ENCODE results near the gene MCC.

Gene MCC

GRCh38 chr5:113068559-113068958 is 419.7 kb downstream of the MCC start:
- H3K27me3 Mint-ChIP-seq: no peaks in the 10 kb centered on the region
- H3K4me3 Mint-ChIP-seq: no peak overlapping the region
- no peak overlapping the region for H3K27ac Mint-ChIP-seq
- H3K9me3 Mint-ChIP-seq: no peaks in the 10 kb centered on the region
- no peaks in the 10 kb centered on the region for H3K36me3 Mint-ChIP-seq (ENCODE audit: insufficient read depth)
- H3K4me1 Mint-ChIP-seq (ENCODE audit: low read depth in 2 of 2): peaks cover 2 to 10% of the 10 kb centered on the region in 2 donors
- DNase-seq (no peak), ATAC-seq (replicated peaks) (no peak)

DNA sequence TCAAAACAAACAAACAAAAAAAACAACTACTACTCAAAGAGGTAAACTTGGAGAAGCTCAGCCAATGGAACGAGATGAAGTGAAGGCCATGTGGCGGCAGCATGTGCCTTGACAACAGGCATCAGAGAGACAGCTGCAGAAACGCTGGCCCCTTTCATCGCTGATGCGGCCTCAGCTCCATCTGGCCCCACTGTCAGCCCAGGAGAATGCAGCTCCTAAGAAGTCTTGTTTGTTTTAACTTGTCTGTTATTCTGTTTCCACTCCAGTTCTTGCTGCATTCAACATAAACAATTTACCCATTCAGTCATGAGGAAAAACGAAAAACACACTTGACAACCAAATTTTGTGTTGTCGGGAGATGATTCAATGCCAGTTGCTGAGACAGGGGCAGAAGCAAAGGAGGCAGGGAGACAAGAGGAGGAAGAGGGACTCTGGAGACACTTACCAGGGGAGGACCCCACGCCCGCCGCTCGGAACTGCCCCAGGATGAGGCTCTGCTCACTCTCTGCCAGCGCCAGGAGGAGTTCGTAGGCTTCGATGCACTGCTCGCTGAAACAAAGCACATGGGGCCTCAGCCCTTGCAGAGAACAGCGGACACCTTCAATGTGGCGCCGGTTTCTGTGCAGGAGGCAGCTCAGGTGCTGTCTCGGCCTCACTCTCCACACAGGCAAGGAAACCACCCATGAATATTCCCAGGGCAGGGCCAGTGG is 420.5 kb downstream of the MCC start:
- Mint-ChIP-seq H3K27me3 (no peaks in the 10 kb centered on the region), H3K27ac (no peak overlapping the region), H3K4me3 (no peak overlapping the region), H3K4me1 (ENCODE audit: low read depth in 2 of 2) (peaks cover 0 to 11% of the 10 kb centered on the region in 2 donors), H3K9me3 (no peaks in the 10 kb centered on the region), H3K36me3 (ENCODE audit: insufficient read depth) (no peaks in the 10 kb centered on the region)
- no peak for DNase-seq
- no peak for ATAC-seq (replicated peaks)

DNA sequence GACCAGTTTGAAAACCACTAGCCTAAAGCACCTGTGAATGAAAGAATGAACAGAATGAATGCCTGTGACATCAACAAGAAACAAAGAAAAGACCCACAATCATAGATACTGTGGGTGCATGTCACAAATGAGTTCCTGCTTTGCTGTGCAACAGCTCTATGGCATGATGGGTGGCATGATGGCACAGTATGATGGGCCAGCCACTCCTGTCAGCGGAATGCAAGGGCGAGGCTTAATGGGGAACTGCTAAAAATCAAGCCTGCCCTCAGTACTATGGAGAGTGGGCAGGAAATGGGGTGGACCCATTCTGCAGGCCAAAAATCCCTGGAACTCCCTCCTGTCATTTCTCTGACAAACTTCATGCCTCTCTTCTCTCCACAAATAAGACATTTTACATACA is 422.6 kb downstream of the MCC start:
- Mint-ChIP-seq H3K27me3 (no peaks in the 10 kb centered on the region), H3K27ac (no peak overlapping the region), H3K4me1 (ENCODE audit: low read depth in 2 of 2) (peaks cover 5 to 24% of the 10 kb centered on the region in 2 donors), H3K9me3 (no peaks in the 10 kb centered on the region), H3K4me3 (no peak overlapping the region), H3K36me3 (ENCODE audit: insufficient read depth) (no peaks in the 10 kb centered on the region)
- ATAC-seq (replicated peaks) (no peak), DNase-seq (no peak)

- ATAC-seq (replicated peaks) (no peak), DNase-seq (no peak)
- Mint-ChIP-seq H3K36me3 (ENCODE audit: insufficient read depth) (no peaks in the 10 kb centered on the region), H3K9me3 (no peaks in the 10 kb centered on the region), H3K27ac (peak overlapping the region in 1 of 2 donors; percentile 6), H3K4me1 (ENCODE audit: low read depth in 2 of 2) (peaks cover 5 to 24% of the 10 kb centered on the region in 2 donors), H3K27me3 (no peaks in the 10 kb centered on the region), H3K4me3 (no peak overlapping the region)
Measured at GRCh38 chr5:113064806-113065205, 423.4 kb downstream of the MCC start.

DNA sequence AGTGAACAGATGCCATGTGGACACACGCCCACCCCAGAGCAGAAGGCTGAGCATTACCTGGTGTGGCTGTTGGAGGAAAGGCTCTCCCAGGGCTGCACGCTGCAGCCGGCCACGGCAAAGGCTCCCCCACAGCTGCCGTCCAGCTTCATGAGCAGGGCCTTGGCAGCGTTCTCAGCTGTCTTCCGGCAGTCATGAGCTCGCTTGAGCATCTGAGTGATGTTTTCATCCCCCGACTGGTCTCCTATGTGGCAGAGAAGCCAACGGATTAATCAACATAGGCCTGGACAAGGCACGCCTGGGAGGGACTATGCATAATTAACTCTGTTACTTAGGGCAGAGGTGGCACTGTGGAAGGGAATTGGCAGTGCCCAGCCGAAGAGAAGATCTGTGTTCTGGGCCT is 424.3 kb downstream of the MCC start:
- no peak for DNase-seq
- peaks cover 7 to 24% of the 10 kb centered on the region in 2 donors for H3K4me1 Mint-ChIP-seq (ENCODE audit: low read depth in 2 of 2)
- H3K4me3 Mint-ChIP-seq: no peak overlapping the region
- no peaks in the 10 kb centered on the region for H3K9me3 Mint-ChIP-seq
- no peaks in the 10 kb centered on the region for H3K36me3 Mint-ChIP-seq (ENCODE audit: insufficient read depth)
- no peak for ATAC-seq (replicated peaks)
- H3K27me3 Mint-ChIP-seq: no peaks in the 10 kb centered on the region
- peak overlapping the region in 1 of 2 donors; percentile 27 for H3K27ac Mint-ChIP-seq

GRCh38 chr5:113062869-113063508 is 425.3 kb downstream of the MCC start:
- DNase-seq (no peak), ATAC-seq (replicated peaks) (no peak)
- Mint-ChIP-seq H3K9me3 (no peaks in the 10 kb centered on the region), H3K36me3 (ENCODE audit: insufficient read depth) (no peaks in the 10 kb centered on the region), H3K4me1 (ENCODE audit: low read depth in 2 of 2) (peaks cover 7 to 24% of the 10 kb centered on the region in 2 donors), H3K4me3 (no peak overlapping the region), H3K27ac (peak overlapping the region; percentile 64 to 74), H3K27me3 (no peaks in the 10 kb centered on the region)

GRCh38 chr5:113061846-113062780 is 426.1 kb downstream of the MCC start:
- H3K4me1 Mint-ChIP-seq (ENCODE audit: low read depth in 2 of 2): peaks cover 7 to 24% of the 10 kb centered on the region in 2 donors
- H3K4me3 Mint-ChIP-seq: peak overlapping the region in 1 of 2 donors; percentile 26
- no peaks in the 10 kb centered on the region for H3K36me3 Mint-ChIP-seq (ENCODE audit: insufficient read depth)
- H3K27me3 Mint-ChIP-seq: no peaks in the 10 kb centered on the region
- ATAC-seq (replicated peaks): no peak
- peak overlapping the region; percentile 64 to 74 for H3K27ac Mint-ChIP-seq
- DNase-seq: no peak
- H3K9me3 Mint-ChIP-seq: no peaks in the 10 kb centered on the region

- H3K9me3 Mint-ChIP-seq: no peaks in the 10 kb centered on the region
- DNase-seq: no peak
- H3K36me3 Mint-ChIP-seq (ENCODE audit: insufficient read depth): no peaks in the 10 kb centered on the region
- no peak for ATAC-seq (replicated peaks)
- no peak overlapping the region for H3K4me3 Mint-ChIP-seq
- H3K4me1 Mint-ChIP-seq (ENCODE audit: low read depth in 2 of 2): peaks cover 7 to 24% of the 10 kb centered on the region in 2 donors
- no peaks in the 10 kb centered on the region for H3K27me3 Mint-ChIP-seq
- H3K27ac Mint-ChIP-seq: peak overlapping the region in 1 of 2 donors; percentile 64
Measured at GRCh38 chr5:113060408-113061025, 427.7 kb downstream of the MCC start.

DNA sequence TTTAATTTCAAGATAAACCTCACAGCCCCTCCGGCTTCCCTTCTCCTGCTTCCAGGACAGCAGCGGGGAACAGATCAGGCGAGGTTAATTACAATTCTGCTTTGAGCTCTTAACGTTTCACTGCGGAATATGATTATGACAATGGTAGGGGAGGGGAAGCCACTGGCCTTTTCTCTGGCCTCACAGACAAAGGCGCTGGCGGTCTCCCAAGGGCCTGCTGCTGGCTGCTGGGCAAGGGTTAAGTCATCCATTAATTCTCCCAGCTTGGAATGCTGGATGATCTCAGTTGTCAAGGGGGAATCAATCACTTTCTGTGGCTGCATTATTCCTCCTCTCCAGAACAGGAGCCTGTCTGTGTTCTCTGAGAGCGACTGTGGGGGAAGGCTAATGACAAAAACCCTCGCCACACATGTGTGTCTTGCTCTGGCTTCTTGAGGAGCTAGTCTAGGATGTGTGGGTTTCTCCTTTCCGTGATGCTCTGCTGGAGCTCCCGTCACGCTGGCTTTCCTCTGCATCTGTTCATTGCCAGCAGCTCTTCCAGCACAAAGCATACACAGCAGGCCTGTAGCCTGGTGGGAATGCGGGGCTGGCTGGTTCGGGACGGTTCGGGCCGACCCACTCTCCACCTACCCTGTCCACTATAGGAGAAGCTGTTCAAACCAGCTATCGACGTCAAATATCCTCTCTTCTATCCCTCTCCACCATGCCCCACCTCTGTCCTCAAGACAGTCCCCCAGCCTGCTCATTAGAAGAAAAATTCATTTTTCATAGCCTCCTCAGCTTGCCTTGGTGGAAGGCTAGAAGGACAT is 428.8 kb downstream of the MCC start:
- Mint-ChIP-seq H3K27ac (peak overlapping the region; percentile 64 to 85), H3K9me3 (no peaks in the 10 kb centered on the region), H3K4me3 (no peak overlapping the region), H3K27me3 (no peaks in the 10 kb centered on the region), H3K4me1 (ENCODE audit: low read depth in 2 of 2) (peaks cover 7 to 24% of the 10 kb centered on the region in 2 donors), H3K36me3 (ENCODE audit: insufficient read depth) (no peaks in the 10 kb centered on the region)
- DNase-seq: no peak
- no peak for ATAC-seq (replicated peaks)

- no peaks in the 10 kb centered on the region for H3K9me3 Mint-ChIP-seq
- H3K4me3 Mint-ChIP-seq: no peak overlapping the region
- no peak overlapping the region for H3K27ac Mint-ChIP-seq
- DNase-seq (no peak), ATAC-seq (replicated peaks) (no peak)
- no peaks in the 10 kb centered on the region for H3K36me3 Mint-ChIP-seq (ENCODE audit: insufficient read depth)
- H3K4me1 Mint-ChIP-seq (ENCODE audit: low read depth in 2 of 2): peaks cover 7 to 23% of the 10 kb centered on the region in 2 donors
- H3K27me3 Mint-ChIP-seq: no peaks in the 10 kb centered on the region
Measured at GRCh38 chr5:113058706-113059226, 429.5 kb downstream of the MCC start.

GRCh38 chr5:113058269-113058668 is 430.0 kb downstream of the MCC start:
- Mint-ChIP-seq H3K27ac (no peak overlapping the region), H3K4me3 (no peak overlapping the region), H3K27me3 (no peaks in the 10 kb centered on the region), H3K36me3 (ENCODE audit: insufficient read depth) (no peaks in the 10 kb centered on the region), H3K9me3 (no peaks in the 10 kb centered on the region), H3K4me1 (ENCODE audit: low read depth in 2 of 2) (peaks cover 7 to 18% of the 10 kb centered on the region in 2 donors)
- DNase-seq: no peak
- ATAC-seq (replicated peaks): no peak

DNA sequence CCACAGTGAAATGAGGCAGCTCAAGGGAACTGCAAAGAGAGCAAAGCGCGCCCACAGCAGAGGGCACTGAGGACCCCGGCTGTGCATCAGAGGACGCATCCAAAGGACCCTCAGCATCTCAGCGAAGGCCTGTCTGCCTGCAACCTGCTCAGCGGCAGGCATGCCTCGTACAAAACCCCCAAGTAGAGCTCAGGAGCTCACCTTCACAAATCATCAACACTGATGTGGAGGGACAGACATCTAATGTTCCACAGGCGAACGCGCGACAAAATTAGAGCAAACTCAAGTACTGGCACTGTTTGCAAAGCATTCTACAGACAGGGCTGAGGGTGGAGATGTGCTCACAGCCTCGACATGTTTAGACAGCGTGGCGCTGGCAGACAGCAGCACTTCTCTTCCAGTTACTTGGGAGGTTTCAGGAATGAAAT is 430.7 kb downstream of the MCC start:
- H3K9me3 Mint-ChIP-seq: no peaks in the 10 kb centered on the region
- H3K27ac Mint-ChIP-seq: no peak overlapping the region
- H3K27me3 Mint-ChIP-seq: no peaks in the 10 kb centered on the region
- ATAC-seq (replicated peaks) (no peak), DNase-seq (no peak)
- no peaks in the 10 kb centered on the region for H3K36me3 Mint-ChIP-seq (ENCODE audit: insufficient read depth)
- no peak overlapping the region for H3K4me3 Mint-ChIP-seq
- H3K4me1 Mint-ChIP-seq (ENCODE audit: low read depth in 2 of 2): peaks cover 6 to 11% of the 10 kb centered on the region in 2 donors
